VCaP (cell line): ENCODE data around the gene PTPN1.
"Not testable (repeated sequence)": the region's sequence is repeated elsewhere in the genome, so short reads cannot be mapped to it uniquely, and the experiment has no call there.

Source experiments
- H3K27ac ChIP-seq: fragments of 450-650 bp; 2 replicates; pipeline ENCODE4 v1.5.1; 2017
- TF ChIP-seq, protein P1 (sequence below): fragments of 450-650 bp; conservative IDR thresholded peaks from 2 replicates; pipeline ENCODE4 v1.5.1; 2017; ENCODE audit warnings: mild to moderate bottlenecking, moderate library complexity

The PTPN1 gene

GRCh38 chr20:50595988-50596693 lies 86.0 kb downstream of the PTPN1 start:
- TF ChIP-seq, protein P1, sequence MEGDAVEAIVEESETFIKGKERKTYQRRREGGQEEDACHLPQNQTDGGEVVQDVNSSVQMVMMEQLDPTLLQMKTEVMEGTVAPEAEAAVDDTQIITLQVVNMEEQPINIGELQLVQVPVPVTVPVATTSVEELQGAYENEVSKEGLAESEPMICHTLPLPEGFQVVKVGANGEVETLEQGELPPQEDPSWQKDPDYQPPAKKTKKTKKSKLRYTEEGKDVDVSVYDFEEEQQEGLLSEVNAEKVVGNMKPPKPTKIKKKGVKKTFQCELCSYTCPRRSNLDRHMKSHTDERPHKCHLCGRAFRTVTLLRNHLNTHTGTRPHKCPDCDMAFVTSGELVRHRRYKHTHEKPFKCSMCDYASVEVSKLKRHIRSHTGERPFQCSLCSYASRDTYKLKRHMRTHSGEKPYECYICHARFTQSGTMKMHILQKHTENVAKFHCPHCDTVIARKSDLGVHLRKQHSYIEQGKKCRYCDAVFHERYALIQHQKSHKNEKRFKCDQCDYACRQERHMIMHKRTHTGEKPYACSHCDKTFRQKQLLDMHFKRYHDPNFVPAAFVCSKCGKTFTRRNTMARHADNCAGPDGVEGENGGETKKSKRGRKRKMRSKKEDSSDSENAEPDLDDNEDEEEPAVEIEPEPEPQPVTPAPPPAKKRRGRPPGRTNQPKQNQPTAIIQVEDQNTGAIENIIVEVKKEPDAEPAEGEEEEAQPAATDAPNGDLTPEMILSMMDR: no peak
- no peak overlapping the region for H3K27ac ChIP-seq

- TF ChIP-seq, protein P1: no peak
- no peak overlapping the region for H3K27ac ChIP-seq
Observed at GRCh38 chr20:50596694-50597021, 86.5 kb downstream of the PTPN1 start.

- H3K27ac ChIP-seq: no peak overlapping the region
Observed at GRCh38 chr20:50597406-50597969, 87.3 kb downstream of the PTPN1 start.

DNA sequence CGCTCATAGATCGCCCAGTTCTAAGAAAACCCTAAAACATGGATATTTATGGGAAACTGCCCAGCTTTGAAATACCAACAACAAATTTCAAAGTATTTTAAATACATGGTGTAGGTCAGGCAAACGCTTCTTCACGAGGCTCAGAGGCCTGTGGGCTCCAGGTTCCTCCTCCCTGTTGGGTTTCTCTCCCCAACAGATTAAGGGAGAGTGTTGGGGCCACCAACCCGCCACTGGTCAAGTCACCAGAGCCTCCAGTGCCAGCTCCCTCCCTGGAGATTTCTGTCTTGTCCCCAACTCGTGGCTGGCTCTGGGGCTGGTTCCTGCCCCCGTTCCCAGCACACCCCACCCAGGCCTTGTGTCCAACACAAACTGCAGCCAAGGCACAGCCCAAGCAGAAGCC lies 87.9 kb downstream of the PTPN1 start:
- TF ChIP-seq, protein P1: no peak
- H3K27ac ChIP-seq: no peak overlapping the region

More at GRCh38 chr20:50597406-50597969, 87.3 kb downstream of the PTPN1 start:
- TF ChIP-seq, protein P1: no peak

- H3K27ac ChIP-seq: not testable (repeated sequence)
Observed at GRCh38 chr20:50598768-50599167, 88.6 kb downstream of the PTPN1 start.

DNA sequence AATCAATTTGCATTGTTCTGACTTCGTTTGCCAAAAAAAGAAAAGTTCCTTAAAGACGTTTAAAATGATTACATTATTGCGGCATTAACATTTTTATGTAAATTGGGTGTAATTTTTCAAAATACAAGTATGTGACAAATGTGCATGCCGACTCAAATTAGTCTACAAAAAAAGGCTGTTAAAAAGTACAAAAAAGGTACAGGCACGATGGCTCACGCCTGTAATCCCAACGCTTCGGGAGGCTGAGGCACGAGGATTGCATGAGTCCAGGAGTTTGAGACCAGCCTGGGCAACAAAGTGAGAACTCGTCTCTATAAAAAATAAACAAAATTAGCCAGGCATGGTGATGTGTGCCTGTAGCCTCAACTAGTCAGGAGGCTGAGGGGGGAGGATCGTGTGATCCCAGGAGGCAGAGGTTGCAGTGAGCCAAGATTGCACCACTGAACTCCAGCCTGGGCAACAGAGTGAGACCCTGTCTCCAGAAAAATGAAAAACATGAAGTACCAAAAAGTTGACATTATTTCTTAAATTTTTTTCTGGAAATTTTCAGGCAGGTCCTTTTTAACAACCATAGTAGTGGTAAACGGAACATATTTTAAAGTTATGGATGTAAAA lies 90.2 kb downstream of the PTPN1 start:
- H3K27ac ChIP-seq: no peak overlapping the region; the same call in 1 of the 2 replicates
- TF ChIP-seq, protein P1: no peak

DNA sequence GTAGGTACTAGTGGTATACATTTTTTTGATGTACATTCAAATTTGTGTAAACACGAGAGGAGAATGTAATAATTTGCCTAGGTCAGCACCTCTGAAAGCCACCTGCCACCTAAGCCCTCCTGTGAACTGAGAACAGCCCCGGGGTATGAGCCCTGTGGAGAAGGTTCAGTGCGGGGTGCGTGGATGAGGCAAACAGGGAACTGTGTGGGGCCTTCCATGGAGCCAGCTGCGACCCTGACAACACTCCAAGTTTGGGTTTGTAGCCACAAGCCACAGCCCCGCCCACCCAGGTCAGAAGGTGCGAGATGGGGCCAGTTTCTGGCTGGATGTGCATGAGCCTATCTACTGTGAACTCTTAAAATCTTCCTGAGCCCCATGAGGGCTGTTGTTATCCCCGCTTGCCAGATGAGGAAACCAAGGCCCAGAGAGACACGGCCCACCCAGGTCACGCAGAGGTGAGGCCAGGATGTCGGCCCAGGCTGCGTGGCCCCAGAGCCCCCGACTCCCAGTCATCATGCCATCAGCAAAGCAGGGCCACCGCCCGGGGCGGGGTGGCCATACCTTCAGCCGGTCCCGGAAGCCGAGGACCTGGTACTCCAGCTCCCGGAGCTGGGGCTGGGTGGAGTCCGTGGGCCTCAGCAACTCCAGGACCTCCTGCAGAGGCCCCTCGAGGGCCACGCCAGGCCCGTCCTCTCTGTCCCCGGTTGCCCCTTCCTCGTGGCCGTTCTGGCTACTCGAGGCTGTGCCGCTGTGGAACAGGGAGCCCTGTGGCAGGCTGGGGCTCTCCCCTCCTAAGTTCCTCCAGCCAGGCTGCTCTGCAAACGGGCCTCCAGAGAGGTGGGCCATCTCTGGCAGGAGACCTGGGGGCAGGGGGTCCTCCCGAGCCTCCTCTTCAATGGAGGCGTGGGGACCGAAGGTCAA lies 91.6 kb downstream of the PTPN1 start:
- TF ChIP-seq, protein P1: no peak
- no peak overlapping the region for H3K27ac ChIP-seq
